ENCODE data around the gene MX2. TPM values are rescaled to one million over a fixed set of nuclear protein-coding genes. Genes with fewer than 3 reads are reported as not detected.
A peak's percentile ranks its signal among the peaks of the same experiment; 100 is the strongest.

Gene MX2
- total RNA-seq, 4 donors from 2014 or later: 3.2 to 6.1 (median 5.1) TPM

- DNase-seq (ENCODE audit: low spot score in 2 of 2): no peak
- no peaks in the 10 kb centered on the region for H3K27me3 ChIP-seq
- peak overlapping the region; percentile 89 for H3K27ac ChIP-seq
- no peaks in the 10 kb centered on the region for H3K9me3 ChIP-seq
- 84% methylated on average over 16 of the region's 16 CpGs for WGBS
- H3K4me3 ChIP-seq: peak overlapping the region; percentile 43
- peaks cover 44% of the 10 kb centered on the region for H3K4me1 ChIP-seq
- H3K36me3 ChIP-seq: no peaks in the 10 kb centered on the region
- TF ChIP-seq, protein P1, sequence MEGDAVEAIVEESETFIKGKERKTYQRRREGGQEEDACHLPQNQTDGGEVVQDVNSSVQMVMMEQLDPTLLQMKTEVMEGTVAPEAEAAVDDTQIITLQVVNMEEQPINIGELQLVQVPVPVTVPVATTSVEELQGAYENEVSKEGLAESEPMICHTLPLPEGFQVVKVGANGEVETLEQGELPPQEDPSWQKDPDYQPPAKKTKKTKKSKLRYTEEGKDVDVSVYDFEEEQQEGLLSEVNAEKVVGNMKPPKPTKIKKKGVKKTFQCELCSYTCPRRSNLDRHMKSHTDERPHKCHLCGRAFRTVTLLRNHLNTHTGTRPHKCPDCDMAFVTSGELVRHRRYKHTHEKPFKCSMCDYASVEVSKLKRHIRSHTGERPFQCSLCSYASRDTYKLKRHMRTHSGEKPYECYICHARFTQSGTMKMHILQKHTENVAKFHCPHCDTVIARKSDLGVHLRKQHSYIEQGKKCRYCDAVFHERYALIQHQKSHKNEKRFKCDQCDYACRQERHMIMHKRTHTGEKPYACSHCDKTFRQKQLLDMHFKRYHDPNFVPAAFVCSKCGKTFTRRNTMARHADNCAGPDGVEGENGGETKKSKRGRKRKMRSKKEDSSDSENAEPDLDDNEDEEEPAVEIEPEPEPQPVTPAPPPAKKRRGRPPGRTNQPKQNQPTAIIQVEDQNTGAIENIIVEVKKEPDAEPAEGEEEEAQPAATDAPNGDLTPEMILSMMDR (IDR thresholded peaks at IDR 0.05): no peak
- TF ChIP-seq POLR2AphosphoS5 (IDR thresholded peaks at IDR 0.05) (no peak), EP300 (IDR thresholded peaks at IDR 0.05) (no peak), POLR2A (IDR thresholded peaks at IDR 0.05) (no peak)
Observed at GRCh38 chr21:41362605-41363369, 960 bp downstream of the MX2 start.

DNA sequence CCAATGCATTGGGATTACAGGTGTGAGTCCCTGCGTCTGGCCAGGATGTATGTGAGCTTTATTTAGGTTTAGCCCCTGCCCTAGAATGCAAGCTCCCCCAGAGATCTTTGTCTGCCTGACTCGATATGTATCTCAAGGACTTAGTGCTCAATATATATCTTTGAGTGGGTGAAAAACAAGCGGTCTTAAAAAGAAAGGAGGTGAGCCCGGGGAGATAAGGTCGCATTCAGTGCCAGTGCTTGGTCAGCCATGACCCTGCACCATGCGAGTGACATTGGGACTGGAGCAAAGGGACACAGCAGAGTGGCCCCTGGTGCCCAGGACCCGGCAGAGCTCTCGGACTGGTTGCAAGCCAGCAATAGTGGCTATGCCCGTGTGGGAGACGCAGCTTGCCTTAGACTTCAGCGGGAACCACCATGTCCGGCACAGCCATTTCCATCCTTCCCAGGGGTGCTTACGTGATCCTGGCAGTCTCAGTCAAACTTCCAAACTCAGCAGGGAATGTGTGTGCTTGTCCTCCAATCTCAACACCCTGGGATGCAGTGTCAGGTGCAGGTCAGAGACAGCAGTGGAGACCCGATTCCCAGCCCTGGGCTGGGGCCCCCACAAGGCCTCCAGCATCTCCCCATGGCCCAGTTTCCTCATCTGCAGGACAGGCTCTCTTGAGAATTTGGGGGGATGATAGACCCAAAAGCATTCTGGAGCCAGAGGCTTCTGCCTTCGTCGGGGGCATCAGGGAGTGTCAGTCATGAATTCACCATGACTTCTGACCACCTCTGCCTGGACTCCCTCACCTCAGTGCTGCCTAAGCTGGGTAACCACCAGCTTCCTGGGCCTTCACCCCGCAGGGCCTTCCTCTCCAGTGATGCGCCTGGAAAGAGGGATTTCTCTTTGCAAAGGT is 1.8 kb downstream of the MX2 start:
- no peak overlapping the region for H3K4me3 ChIP-seq
- TF ChIP-seq POLR2AphosphoS5 (IDR thresholded peaks at IDR 0.05) (no peak), EP300 (IDR thresholded peaks at IDR 0.05) (no peak), POLR2A (IDR thresholded peaks at IDR 0.05) (no peak)
- TF ChIP-seq, protein P1 (IDR thresholded peaks at IDR 0.05): no peak
- no peak for DNase-seq (ENCODE audit: low spot score in 2 of 2)
- peaks cover 46% of the 10 kb centered on the region for H3K4me1 ChIP-seq
- H3K27ac ChIP-seq: no peak overlapping the region
- H3K9me3 ChIP-seq: no peaks in the 10 kb centered on the region
- no peaks in the 10 kb centered on the region for H3K36me3 ChIP-seq
- 93% methylated on average over 18 of the region's 18 CpGs for WGBS
- no peaks in the 10 kb centered on the region for H3K27me3 ChIP-seq

GRCh38 chr21:41364308-41364707 is 2.5 kb downstream of the MX2 start:
- Histone ChIP-seq H3K4me1 (peaks cover 52% of the 10 kb centered on the region), H3K4me3 (no peak overlapping the region), H3K36me3 (no peaks in the 10 kb centered on the region), H3K27ac (no peak overlapping the region), H3K27me3 (no peaks in the 10 kb centered on the region), H3K9me3 (no peaks in the 10 kb centered on the region)
- WGBS: 78% methylated on average over 6 of the region's 6 CpGs
- no peak for DNase-seq (ENCODE audit: low spot score in 2 of 2)
- TF ChIP-seq, protein P1 (IDR thresholded peaks at IDR 0.05): no peak
- TF ChIP-seq POLR2A (IDR thresholded peaks at IDR 0.05) (no peak), EP300 (IDR thresholded peaks at IDR 0.05) (no peak)

DNA sequence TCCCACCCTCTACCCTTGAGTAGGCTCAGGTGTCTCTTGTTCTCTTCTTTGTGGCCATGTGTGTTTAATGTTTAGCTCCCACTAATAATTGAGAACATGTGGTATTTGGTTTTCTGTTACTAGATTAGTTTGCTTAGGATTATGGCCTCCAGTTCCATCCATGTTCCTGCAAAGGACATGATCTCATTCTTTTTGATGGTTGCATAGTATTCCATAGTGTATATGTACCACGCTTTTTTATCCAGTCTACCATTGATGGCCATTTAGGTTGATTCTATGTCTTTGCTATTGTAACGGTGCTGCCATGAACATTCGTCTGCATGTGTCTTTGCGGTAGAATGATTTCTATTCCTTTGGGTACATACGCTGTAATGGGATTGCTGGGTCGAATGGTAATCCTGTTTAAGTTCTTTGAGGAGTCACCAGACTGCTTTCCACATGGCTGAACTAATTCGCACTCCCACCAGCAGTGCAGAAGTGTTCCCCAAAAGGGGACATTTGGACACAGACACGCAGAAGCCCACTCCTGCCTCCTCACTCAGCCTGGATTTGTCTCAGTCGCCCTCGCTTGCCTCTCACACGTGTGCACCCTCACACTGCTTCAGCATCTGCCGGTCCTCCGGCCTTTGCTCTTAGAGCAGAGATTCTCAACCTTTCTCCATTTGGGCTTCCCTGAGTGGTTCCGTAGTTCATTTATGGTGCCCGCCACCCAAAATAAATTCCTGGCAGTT is 3.7 kb downstream of the MX2 start:
- Histone ChIP-seq H3K4me1 (peaks cover 58% of the 10 kb centered on the region), H3K27ac (no peak overlapping the region), H3K4me3 (no peak overlapping the region), H3K27me3 (no peaks in the 10 kb centered on the region), H3K9me3 (no peaks in the 10 kb centered on the region), H3K36me3 (no peaks in the 10 kb centered on the region)
- no peak for TF ChIP-seq POLR2AphosphoS5 (IDR thresholded peaks at IDR 0.05)
- TF ChIP-seq EP300 (IDR thresholded peaks at IDR 0.05): no peak
- no peak for TF ChIP-seq POLR2A (IDR thresholded peaks at IDR 0.05)
- TF ChIP-seq, protein P1 (IDR thresholded peaks at IDR 0.05): no peak
- 95% methylated on average over 15 of the region's 15 CpGs for WGBS
- DNase-seq (ENCODE audit: low spot score in 2 of 2): no peak
